Right renal pelvis (tissue), 4 donors: ENCODE measurements around the gene FERMT3. TPM values are rescaled to one million over a fixed set of nuclear protein-coding genes. Genes with fewer than 3 reads are reported as not detected.
"Not testable (repeated sequence)": the region's sequence is repeated elsewhere in the genome, so short reads cannot be mapped to it uniquely, and the experiment has no call there.

Experiments
- DNase-seq, 4 donors: peaks; one replicate each; pipeline ENCODE4 v3.0.0-alpha.2; 2013; ENCODE audit warnings: low read depth in 4 of 4, low spot score in 3 of 4, missing footprints in 1 of 4
- polyA plus RNA-seq, 4 donors: library from polyadenylated mRNA; unstranded; fragments of 120-200 nt; gene quantifications; one replicate each; pipeline ENCODE4 v1.2.1, GENCODE V29; 2013; ENCODE audit not compliant: insufficient read length in 4 of 4

FERMT3 gene
- polyA plus RNA-seq, 4 donors: 5.0 to 9.2 (median 5.8) TPM

- DNase-seq: not testable (repeated sequence)
Observed at GRCh38 chr11:64246621-64246870, 40.0 kb downstream of the FERMT3 start.

- no peak for DNase-seq
Observed at GRCh38 chr11:64246871-64247728, 40.6 kb downstream of the FERMT3 start, which contains the start of gene PPP1R14B. Gene PPP1R14B, minus strand, starts transcription at chr11:64246943. Its CDS starts 270 bp downstream, at chr11:64246673.

GRCh38 chr11:64247729-64248531 lies 41.4 kb downstream of the FERMT3 start:
- no peak for DNase-seq

GRCh38 chr11:64248578-64248977 lies 42.1 kb downstream of the FERMT3 start:
- no peak for DNase-seq

DNA sequence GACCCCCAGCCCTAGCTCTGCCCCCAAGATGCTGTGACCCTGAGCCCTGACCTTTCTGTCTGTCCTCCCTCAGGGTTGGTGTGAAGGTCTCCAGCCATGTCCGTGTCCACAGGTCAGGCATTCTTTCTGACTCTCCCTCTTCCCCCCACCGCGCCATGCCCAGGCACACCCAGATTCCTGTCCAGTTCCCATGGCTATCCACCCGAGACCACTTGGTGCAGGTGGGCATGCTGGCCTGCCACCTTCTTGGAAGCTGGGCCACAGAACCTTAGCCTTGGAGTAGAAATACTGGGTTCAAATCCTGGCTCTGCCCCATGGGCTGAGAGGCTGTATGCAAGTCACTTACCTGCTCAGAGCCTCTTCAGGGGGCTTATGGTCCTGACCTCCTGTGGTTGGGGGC lies 42.5 kb downstream of the FERMT3 start:
- DNase-seq: no peak

GRCh38 chr11:64249563-64250414 lies 43.3 kb downstream of the FERMT3 start:
- no peak for DNase-seq

GRCh38 chr11:64250415-64251015 lies 44.0 kb downstream of the FERMT3 start:
- DNase-seq: no peak

DNA sequence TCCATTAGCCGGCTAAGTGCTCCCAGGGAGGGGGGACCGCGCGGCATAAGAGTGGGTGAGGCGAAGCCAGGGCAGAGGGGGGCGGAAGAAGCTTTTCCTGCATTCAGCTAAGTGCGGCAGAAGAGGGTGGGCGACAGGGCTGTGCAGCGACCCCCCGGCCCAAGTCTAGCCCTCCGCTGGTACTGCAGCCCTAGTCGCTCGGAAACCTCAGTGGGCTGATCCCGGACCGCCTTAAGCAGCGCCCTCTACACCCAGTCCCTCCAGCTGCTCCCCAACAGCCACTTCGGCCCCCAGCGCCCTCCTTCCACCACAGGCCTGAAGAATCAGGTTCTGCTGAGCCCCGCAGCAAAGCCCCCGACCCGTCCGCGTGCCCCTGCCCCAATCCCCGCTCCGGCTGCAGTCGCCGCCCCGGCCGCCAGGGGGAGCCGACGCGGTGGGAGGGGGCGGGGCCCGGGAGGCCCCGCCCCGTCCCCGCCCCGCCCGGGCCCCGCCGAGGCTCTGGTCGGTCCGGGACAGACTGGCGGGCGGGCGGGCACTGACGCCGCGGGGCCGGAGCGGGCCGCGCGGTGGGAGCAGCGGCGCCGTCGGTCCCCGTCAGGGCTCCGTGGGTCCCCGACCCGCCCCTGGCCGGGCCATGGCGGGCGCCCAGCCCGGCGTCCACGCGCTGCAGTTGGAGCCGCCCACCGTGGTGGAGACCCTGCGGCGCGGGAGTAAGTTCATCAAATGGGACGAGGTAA lies 44.7 kb downstream of the FERMT3 start, which contains the start of gene PLCB3:
TSS of gene PLCB3 (plus strand) at position 515 of the 737 bp plus-strand sequence. CDS start at position 635, 120 bp downstream.
- DNase-seq: no peak

GRCh38 chr11:64251753-64252002 lies 45.2 kb downstream of the FERMT3 start:
- DNase-seq: no peak

GRCh38 chr11:64252003-64252872 lies 45.7 kb downstream of the FERMT3 start:
- DNase-seq: no peak

DNA sequence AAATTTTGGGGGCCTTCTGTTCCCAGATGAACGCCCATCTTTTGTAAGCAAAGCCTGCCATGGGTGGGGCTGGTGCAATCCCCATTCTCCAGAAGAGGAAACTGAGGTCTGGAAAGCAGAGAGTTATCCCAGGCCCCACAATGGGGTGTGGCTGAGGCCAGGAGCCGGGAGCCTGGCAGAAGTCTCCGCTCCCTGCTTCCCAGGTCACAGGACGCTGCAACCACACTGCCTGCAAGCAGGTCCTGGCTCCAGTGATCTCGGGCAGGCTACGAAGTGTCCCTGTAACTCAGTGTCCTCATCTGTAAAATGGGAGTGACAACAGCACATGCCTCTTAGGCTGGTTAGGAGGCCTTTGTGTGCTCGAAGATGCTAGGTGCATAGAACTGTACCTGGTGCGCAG lies 46.5 kb downstream of the FERMT3 start:
- no peak for DNase-seq

DNA sequence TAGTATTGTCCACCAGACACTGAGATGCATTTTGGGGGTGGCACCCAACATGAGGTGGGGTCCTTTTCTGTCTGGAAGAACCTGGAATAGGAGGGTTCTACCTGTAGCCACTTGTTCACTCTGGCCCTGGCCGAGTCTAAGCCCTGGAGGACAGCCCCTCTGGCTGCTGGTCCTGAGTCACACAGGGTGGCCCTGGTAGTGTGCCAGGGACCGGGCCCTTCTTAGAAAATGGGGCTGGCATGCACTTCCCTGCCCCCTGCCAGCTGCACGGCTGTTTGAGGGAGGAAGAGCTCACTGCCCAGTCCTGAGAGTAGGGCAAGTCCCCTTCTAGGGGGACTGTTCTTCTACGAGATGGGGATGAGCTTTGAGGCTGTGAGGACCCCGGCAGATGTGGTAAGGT lies 47.0 kb downstream of the FERMT3 start:
- no peak for DNase-seq

DNA sequence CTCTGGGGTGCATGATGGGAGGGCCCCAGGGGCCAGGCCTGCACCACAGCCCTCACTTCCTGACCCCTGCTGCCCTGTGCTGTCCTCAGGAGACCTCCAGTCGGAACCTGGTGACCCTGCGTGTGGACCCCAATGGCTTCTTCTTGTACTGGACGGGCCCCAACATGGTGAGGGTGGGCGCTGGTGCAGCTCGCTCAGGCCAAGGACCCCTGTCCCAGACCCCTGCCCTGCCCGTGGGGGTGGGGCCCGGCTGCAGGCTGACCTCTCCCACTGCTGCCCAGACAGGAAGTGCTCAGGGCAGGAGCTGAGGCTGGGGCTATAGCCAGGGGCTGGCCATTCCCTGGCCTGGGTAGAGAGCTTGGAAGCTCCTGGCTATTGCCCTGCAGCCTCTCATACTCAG lies 47.8 kb downstream of the FERMT3 start:
- DNase-seq: no peak

- no peak for DNase-seq
Observed at GRCh38 chr11:64255135-64256128, 48.9 kb downstream of the FERMT3 start.

DNA sequence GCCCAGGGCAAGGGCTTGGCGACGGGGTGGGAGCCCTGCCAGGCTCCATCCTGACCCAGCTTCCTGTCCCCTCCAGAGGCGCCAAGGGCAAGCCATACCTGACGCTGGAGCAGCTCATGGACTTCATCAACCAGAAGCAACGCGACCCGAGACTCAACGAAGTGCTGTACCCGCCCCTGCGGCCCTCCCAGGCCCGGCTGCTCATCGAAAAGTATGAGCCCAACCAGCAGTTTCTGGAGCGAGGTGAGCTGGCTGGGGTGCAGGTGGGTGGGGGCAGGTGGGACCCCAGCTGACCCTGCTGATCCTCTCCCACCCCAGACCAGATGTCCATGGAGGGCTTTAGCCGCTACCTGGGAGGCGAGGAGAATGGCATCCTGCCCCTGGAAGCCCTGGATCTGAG lies 49.8 kb downstream of the FERMT3 start:
- no peak for DNase-seq

DNA sequence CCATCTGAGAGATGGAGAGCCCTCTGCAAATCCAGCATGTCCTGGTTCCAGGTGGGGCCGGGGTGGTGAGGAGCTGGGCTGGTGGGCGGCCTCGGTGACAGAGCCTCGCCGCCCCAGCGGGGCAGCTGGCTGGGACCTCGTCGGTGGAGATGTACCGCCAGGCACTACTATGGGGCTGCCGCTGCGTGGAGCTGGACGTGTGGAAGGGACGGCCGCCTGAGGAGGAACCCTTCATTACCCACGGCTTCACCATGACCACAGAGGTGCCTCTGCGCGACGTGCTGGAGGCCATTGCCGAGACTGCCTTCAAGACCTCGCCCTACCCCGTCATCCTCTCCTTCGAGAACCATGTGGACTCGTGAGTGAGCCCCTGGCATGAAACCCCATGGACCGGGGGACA lies 51.8 kb downstream of the FERMT3 start:
- DNase-seq: no peak

GRCh38 chr11:64258946-64259532 lies 52.5 kb downstream of the FERMT3 start:
- DNase-seq: no peak
